NCI-H2227 treated with DMSO at 0.1 percent for 48 hours (cell line): ENCODE results near the gene NUP42.
"Not testable (repeated sequence)": the region's sequence is repeated elsewhere in the genome, so short reads cannot be mapped to it uniquely, and the experiment has no call there.

Source experiments
- DNase-seq: peaks from one replicate; lab custom pipeline; 2025; lab: John Stamatoyannopoulos, UW

The NUP42 gene, protein sequence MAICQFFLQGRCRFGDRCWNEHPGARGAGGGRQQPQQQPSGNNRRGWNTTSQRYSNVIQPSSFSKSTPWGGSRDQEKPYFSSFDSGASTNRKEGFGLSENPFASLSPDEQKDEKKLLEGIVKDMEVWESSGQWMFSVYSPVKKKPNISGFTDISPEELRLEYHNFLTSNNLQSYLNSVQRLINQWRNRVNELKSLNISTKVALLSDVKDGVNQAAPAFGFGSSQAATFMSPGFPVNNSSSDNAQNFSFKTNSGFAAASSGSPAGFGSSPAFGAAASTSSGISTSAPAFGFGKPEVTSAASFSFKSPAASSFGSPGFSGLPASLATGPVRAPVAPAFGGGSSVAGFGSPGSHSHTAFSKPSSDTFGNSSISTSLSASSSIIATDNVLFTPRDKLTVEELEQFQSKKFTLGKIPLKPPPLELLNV

GRCh38 chr7:23181684-23182553 lies at the start of gene NUP42:
TSS of gene NUP42 (plus strand) at chr7:23182048. CDS start at chr7:23182086, 38 bp downstream.
- DNase-seq, result peak; percentile 96

DNA sequence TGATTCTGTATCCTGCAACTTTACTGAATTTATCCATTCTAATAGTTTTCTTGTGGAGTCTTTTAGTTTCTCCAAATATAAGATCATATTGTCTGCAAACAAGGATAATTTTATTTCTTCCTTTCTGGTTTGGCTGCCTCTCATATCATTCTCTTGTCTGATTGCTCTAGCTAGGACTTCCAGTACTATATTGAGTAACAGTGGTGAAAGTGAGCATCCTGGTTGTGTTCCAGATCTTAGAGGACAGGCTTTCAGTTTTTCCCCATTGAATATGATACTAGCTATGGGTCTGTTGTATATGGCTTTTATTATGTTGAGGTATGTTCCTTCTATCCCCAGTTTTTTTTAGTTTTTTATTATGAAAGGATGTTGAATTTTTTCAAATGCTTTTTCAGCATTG lies 48.1 kb upstream of the NUP42 start:
- no peak for DNase-seq

DNA sequence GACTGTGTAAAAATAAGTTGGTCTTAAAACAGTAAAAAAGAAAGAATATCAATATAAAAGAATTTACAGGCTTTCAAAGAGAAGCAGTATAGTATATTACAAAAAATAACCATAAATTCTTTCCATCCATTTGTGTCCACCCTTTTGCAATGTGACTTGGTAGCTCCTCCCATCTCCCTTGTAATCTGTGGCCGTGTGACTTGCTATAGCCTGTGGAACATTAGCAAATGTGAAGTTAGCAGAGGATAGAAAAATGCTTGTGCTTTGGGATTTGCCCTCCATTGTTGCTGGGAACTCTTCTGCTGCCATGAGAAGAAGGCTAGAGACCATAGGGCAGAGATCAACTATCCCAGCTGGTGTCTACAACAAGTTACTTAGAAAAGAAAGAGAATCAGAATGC lies 46.1 kb upstream of the NUP42 start:
- no peak for DNase-seq

DNA sequence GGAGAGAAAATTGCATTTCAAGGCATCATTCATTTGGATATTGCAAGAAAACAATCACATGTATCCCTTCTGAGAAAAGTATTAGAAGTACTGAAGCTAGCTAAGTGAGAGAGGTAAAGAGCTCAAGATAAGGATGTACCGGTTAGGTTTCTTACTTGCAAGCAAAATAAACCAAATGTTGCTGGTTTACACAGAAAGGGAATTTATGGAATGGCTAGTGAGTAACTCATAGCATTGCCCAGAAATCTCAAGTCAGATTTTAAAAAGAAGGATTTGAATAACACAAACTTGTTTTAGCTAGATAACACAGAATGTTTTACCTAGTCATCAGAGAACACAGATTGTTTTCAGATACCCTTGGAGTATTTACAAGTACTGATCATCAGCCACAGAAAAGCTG lies 45.6 kb upstream of the NUP42 start:
- no peak for DNase-seq

DNA sequence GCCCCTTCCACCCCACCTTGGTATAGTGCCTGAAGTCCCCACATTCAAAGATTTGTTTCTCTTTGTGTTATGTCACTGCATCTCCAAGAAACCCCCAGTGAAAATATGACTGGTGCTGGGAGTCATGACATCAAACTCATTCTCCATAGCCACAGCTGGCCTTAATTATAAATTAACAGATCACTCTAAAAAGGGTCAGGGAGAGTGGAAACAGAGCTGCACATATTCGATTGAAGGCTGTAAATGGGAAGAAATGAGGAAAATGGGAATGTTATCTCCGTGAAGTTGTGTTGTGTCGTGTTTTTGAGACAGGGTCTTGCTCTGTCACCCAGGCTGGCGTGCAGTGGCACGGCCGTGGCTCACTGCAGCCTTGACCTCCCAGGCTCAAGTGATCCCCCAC lies 24.2 kb upstream of the NUP42 start:
- DNase-seq, result no peak

GRCh38 chr7:23158546-23158945 lies 23.3 kb upstream of the NUP42 start:
- no peak for DNase-seq

- no peak for DNase-seq
These were observed 20.4 kb upstream of the NUP42 start for GRCh38 chr7:23161482-23161881.

GRCh38 chr7:23164846-23165245 lies 17.0 kb upstream of the NUP42 start:
- DNase-seq, result no peak

- no peak for DNase-seq
These were observed 16.5 kb upstream of the NUP42 start for GRCh38 chr7:23165316-23165715.

DNA sequence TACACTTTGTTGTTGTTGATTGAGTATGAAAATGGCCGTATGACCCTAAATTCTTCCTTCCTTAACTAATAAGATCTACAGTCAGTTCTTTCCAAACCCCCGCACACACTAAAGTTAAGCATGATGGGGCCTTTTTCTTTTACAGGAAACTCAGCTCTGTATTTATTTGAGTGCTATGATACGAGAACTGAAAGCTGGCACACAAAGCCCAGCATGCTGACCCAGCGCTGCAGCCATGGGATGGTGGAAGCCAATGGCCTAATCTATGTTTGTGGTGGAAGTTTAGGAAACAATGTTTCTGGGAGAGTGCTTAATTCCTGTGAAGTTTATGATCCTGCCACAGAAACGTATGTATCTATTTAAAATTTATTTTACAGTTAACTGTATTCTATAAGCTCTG lies 14.2 kb upstream of the NUP42 start:
- no peak for DNase-seq

- DNase-seq, result no peak
These were observed 13.6 kb upstream of the NUP42 start for GRCh38 chr7:23168111-23168885.

DNA sequence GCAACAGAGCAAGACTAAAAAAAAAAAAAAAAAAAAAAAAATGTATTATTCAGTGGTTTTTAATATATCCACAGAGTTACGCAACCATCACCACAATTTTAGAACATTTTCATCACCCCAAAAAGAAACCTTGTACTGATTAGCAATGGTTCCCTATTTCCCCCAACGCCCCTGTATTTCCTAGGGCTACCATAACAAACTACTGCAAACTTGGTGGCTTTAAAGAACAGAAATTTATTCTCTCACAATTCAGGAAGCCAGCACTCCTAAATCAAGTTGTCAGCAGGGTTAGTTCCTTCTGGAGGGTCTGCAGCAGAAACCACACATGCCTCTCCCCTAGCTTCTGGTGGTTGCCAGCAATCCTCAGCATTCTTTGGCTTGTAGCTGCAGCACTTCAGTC lies 5.9 kb upstream of the NUP42 start:
- DNase-seq, result no peak

DNA sequence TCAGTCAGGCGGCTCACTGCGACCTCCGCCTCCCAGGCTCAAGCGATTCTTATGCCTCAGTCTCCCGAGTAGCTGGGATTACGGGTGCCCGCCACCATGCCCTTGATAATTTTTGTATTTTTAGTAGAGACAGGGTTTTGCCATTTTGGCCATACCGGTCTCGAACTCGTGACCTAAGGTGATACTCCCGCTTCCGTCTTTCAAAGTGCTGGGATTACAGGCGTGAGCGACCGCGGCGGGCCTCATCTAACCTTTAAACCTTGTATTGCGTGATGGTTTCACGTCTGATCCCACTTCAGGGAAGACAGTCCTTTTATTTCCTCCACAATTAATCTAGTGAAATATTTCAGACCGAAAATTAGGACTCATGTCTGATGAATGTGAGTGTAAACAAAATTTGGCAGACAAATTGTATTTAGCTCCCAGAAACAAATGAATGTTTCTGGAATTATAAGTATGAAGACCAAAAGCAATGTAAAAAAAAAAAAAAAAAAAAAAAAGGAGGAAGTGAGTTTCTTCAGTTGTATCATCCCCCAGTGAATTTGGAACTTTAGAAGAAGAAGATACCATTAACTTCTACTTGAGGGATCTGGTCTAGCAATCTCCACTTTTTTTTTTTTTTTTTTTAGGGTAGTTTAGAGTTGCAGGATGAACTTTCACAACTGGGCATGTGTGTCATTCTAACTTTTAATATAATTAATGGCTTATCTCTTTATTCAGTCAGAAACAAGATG lies 1.6 kb downstream of the NUP42 start:
- no peak for DNase-seq

DNA sequence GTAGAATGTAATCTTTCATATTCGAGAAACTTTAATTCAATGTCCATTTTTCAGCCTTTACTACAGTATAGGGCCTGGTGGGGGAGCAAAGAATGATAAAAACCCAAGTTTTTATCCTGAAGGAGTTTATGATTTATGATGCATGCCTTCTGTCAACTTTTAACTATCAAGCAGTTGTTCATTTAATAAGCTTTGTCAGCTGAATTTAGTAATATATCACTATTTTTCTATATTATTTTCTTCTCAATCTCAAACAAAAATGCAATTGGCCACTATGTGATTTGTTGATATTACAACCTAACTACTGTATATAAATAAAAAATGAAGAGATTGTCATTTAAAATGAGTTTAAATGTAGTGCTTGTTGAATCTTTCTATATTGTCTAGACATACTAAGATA lies 2.4 kb downstream of the NUP42 start:
- no peak for DNase-seq

GRCh38 chr7:23184709-23185359 lies 3.0 kb downstream of the NUP42 start:
- DNase-seq, result peak; percentile 27

DNA sequence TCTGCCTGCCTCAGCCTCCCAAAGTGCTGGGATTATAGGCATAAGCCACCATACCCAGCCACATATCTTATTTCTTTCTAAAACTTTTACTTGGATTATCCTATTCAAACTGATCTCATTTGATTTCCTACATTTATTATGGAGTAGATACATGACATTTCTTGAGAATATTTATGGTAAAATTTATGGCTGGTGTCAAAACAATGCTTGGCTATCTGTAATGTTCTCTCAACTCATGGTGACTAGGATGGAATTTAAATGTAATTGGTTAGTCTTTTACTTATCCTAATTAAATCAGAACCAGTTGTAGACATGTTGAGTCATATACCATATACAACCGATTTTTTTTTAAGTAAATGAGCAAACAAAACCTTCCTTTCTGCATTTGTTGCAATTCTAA lies 4.1 kb downstream of the NUP42 start:
- DNase-seq, result no peak

DNA sequence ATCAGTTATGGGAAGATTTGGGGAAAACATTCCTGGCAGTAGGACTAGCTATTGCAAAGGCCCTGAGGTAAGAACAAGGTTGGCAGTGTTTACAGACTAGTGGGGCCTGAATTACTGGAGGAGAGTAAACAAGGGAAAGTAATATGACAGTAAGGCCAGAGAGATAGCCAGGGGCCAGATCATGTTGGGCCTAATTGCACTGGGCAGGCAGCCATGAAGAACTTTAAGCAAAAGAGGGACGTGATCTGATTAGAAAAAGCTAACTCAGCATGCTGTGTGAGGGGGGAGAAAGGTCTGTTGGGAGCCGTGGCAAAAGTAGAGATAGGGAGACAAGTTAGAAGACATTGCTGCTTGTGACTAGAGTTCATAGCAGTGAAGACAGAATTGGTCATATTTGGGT lies 9.2 kb downstream of the NUP42 start:
- DNase-seq, result no peak

GRCh38 chr7:23193650-23194227 lies 11.9 kb downstream of the NUP42 start:
- DNase-seq, result not testable (repeated sequence)

DNA sequence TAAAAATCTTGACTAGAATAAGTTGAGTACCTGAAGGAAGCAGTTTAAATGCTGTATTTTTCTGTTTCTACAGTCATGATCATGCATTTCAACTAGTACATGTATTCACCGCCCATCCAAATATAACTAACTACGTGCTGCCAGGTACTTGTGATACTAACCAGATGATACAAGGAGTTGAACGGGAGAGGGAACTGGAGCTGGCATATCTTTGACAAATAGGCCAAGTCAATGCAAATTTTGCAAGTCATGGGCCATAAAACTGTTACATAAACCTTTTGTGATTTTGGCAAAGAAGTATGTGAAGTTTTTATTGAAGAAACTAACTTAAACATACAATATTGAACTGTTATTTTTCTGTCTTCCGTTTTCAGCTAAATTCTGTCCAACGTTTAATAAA lies 14.5 kb downstream of the NUP42 start:
- no peak for DNase-seq

GRCh38 chr7:23197745-23198144 lies 15.9 kb downstream of the NUP42 start:
- DNase-seq, result not testable (repeated sequence)

DNA sequence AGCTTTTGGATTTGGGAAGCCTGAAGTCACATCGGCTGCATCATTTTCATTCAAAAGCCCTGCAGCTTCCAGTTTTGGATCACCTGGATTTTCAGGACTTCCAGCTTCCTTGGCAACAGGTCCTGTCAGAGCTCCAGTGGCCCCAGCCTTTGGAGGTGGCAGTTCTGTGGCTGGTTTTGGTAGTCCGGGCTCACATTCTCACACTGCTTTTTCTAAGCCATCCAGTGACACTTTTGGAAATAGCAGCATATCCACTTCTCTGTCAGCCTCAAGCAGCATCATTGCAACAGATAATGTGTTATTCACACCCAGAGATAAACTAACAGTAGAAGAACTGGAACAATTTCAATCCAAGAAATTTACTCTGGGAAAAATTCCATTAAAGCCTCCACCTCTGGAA lies 18.5 kb downstream of the NUP42 start:
- no peak for DNase-seq
